Loucy (cell line): ENCODE results near the gene MS4A6A.

Experiments used
- H2AFZ ChIP-seq: fragments of 200-600 bp; sonication (generic); 2 replicates; pipeline ENCODE4 v1.6.0; 2016; ENCODE audit warnings: antibody characterized with exemption, mild to moderate bottlenecking, low read length, moderate library complexity
- H3F3A ChIP-seq: fragments of 200-600 bp; 2 replicates; pipeline ENCODE4 v1.6.0; 2016; ENCODE audit warnings: antibody characterized with exemption, low read depth, mild to moderate bottlenecking
- H3K27me3 ChIP-seq: fragments of 200-600 bp; sonication (generic); 2 replicates; pipeline ENCODE4 v1.6.1; 2014; ENCODE audit warnings: low read length, mild to moderate bottlenecking; ENCODE audit not compliant: insufficient read depth, poor library complexity, severe bottlenecking
- H3K36me3 ChIP-seq: fragments of 200-600 bp; sonication (generic); 2 replicates; pipeline ENCODE4 v1.6.1; 2016; ENCODE audit warnings: low read length; ENCODE audit not compliant: insufficient read depth
- H3K4me1 ChIP-seq: fragments of 200-600 bp; sonication (generic); 2 replicates; pipeline ENCODE4 v1.5.1; 2014; ENCODE audit warnings: low read length, mild to moderate bottlenecking; ENCODE audit not compliant: insufficient read depth, poor library complexity, severe bottlenecking
- H3K4me2 ChIP-seq: fragments of 200-600 bp; sonication (generic); 2 replicates; pipeline ENCODE4 v1.6.0; 2014; ENCODE audit warnings: antibody characterized with exemption, low read length, low read depth, mild to moderate bottlenecking; ENCODE audit not compliant: poor library complexity, severe bottlenecking
- H3K4me3 ChIP-seq: fragments of 200-600 bp; sonication (generic); 2 replicates; pipeline ENCODE4 v1.5.1; 2014; ENCODE audit warnings: low read length, mild to moderate bottlenecking, mixed read lengths; ENCODE audit not compliant: poor library complexity, severe bottlenecking
- H3K79me2 ChIP-seq: fragments of 200-600 bp; sonication (generic); 2 replicates; pipeline ENCODE4 v1.6.1; 2014; ENCODE audit warnings: low read length; ENCODE audit not compliant: insufficient read depth
- H3K9ac ChIP-seq: fragments of 200-600 bp; sonication (generic); 2 replicates; pipeline ENCODE4 v1.6.0; 2014; ENCODE audit warnings: mild to moderate bottlenecking, low read depth, low read length, moderate library complexity; ENCODE audit not compliant: poor library complexity, severe bottlenecking
- H3K9me2 ChIP-seq: fragments of 200-600 bp; sonication (generic); replicated peaks from 2 replicates; pipeline ENCODE4 v1.6.1; 2016; ENCODE audit warnings: low read depth, low read length, mixed read lengths
- H3K9me3 ChIP-seq: fragments of 200-600 bp; sonication (generic); 2 replicates; pipeline ENCODE4 v1.6.1; 2014; ENCODE audit warnings: mild to moderate bottlenecking, antibody characterized with exemption, low read length, low read depth; ENCODE audit not compliant: insufficient read depth
- H4K20me1 ChIP-seq: fragments of 200-600 bp; sonication (generic); 2 replicates; pipeline ENCODE4 v1.6.0; 2014; ENCODE audit warnings: antibody characterized with exemption, low read length, mild to moderate bottlenecking; ENCODE audit not compliant: insufficient read depth, poor library complexity, severe bottlenecking
- CTCF ChIP-seq: fragments of 200-600 bp; sonication (generic); conservative IDR thresholded peaks from 2 replicates; pipeline ENCODE4 v1.5.1; 2014; ENCODE audit warnings: mild to moderate bottlenecking, antibody characterized with exemption, low read length
- EZH2phosphoT487 ChIP-seq: fragments of 200-600 bp; IDR thresholded peaks from 2 replicates; pipeline ENCODE4 v1.6.1; 2018; ENCODE audit warnings: antibody characterized with exemption, mild to moderate bottlenecking, moderate library complexity, borderline replicate concordance

The MS4A6A gene

GRCh38 chr11:60165538-60165937, 17.3 kb downstream of the MS4A6A start:
- H3K9ac ChIP-seq = no peak overlapping the region
- peaks cover 16% of the 10 kb centered on the region; the same call in 1 of the 2 replicates for H3K9me3 ChIP-seq
- TF ChIP-seq EZH2phosphoT487 (no peak), CTCF (no peak)
- H3K4me3 ChIP-seq = no peak overlapping the region
- peaks cover under 1% of the 10 kb centered on the region for H3K27me3 ChIP-seq
- no peak overlapping the region for H2AFZ ChIP-seq
- H4K20me1 ChIP-seq = no peaks in the 10 kb centered on the region
- H3K79me2 ChIP-seq = no peaks in the 10 kb centered on the region
- H3K4me1 ChIP-seq = no peaks in the 10 kb centered on the region
- H3K36me3 ChIP-seq = no peaks in the 10 kb centered on the region
- H3K9me2 ChIP-seq = no peaks in the 10 kb centered on the region
- no peak overlapping the region for H3K4me2 ChIP-seq
- H3F3A ChIP-seq = no peaks in the 10 kb centered on the region

GRCh38 chr11:60164550-60165075, 18.3 kb downstream of the MS4A6A start:
- H2AFZ ChIP-seq = no peak overlapping the region
- no peaks in the 10 kb centered on the region for H3K36me3 ChIP-seq
- H3K9me2 ChIP-seq = no peaks in the 10 kb centered on the region
- peaks cover 16% of the 10 kb centered on the region; the same call in 1 of the 2 replicates for H3K9me3 ChIP-seq
- H3K4me2 ChIP-seq = no peak overlapping the region
- H3F3A ChIP-seq = no peaks in the 10 kb centered on the region
- H3K4me1 ChIP-seq = no peaks in the 10 kb centered on the region
- H3K27me3 ChIP-seq = no peaks in the 10 kb centered on the region
- no peaks in the 10 kb centered on the region for H4K20me1 ChIP-seq
- H3K79me2 ChIP-seq = no peaks in the 10 kb centered on the region
- no peak overlapping the region for H3K9ac ChIP-seq
- TF ChIP-seq EZH2phosphoT487 (no peak), CTCF (no peak)
- H3K4me3 ChIP-seq = no peak overlapping the region

- Histone ChIP-seq H3K4me2 (no peak overlapping the region), H3K4me3 (no peak overlapping the region), H3K27me3 (no peaks in the 10 kb centered on the region), H3K79me2 (no peaks in the 10 kb centered on the region), H2AFZ (no peak overlapping the region), H3K36me3 (no peaks in the 10 kb centered on the region), H4K20me1 (no peaks in the 10 kb centered on the region), H3K9ac (no peak overlapping the region), H3K4me1 (no peaks in the 10 kb centered on the region), H3K9me3 (no peaks in the 10 kb centered on the region), H3K9me2 (no peaks in the 10 kb centered on the region), H3F3A (no peaks in the 10 kb centered on the region)
- no peak for TF ChIP-seq EZH2phosphoT487
- no peak for TF ChIP-seq CTCF
Observed at GRCh38 chr11:60161766-60162165, 21.1 kb downstream of the MS4A6A start.
